T-helper 1 cell treated with Interleukin-12 subunit alpha and Interleukin-12 subunit beta and Interleukin-4 antibody, amounts not matched to agents 30 ng/mL and 1 ng/mL, for 36 hours (primary cell): ENCODE data around the gene ZNF562. TPM values are rescaled to one million over a fixed set of nuclear protein-coding genes. Genes with fewer than 3 reads are reported as not detected.

Source experiments
- intact Hi-C: fragments of 100-400 bp; cut with micrococcal nuclease; formaldehyde crosslinking; loops from one replicate; pipeline ENCODE4 v1.15.1; 2024
- total RNA-seq: library from RNA; stranded (reverse); gene quantifications from 2 replicates; pipeline ENCODE4 v1.2.3, GENCODE V29; 2022

ZNF562 gene
- total RNA-seq, 1 donor from 2014 or later = 12.0 TPM

DNA sequence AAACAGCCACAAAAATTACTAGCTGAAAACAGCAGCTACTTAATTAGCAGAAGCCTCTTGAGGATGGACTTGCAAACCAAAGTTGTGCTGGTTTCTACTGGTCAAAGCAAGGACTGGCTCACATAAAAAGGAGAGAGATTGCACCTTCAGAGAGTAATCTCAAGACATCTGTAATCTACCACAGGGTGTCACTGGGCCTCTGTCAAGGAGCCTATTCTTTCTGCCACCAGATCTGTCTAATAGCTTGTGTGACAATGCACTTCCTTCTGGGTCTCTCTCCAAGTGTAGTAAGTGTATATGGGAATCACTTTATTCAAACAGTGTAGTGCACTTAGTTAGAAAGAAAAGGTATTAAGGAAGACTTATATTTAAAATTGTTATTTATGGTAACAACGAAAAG, 29.4 kb downstream of the ZNF562 start:
- intact Hi-C loops = no loop called here

DNA sequence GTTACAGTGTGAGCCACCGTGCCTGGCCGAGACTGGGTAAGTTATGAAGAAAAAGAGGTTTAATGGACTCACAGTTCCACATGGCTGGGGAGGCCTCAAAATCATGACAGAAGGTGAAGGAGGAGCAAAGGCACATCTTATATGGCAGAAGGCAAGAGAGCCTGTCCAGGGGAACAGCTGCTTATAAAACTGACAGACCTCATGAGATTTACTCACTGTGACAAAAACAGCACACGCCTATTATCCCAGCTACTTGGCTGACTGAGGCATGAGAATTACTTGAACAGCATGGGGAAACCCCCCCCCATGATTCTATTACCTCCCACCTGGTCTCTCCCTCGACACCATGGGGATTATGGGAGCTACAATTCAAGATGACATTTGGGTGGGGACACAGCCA, 30.4 kb downstream of the ZNF562 start:
- intact Hi-C loops = no loop called here

DNA sequence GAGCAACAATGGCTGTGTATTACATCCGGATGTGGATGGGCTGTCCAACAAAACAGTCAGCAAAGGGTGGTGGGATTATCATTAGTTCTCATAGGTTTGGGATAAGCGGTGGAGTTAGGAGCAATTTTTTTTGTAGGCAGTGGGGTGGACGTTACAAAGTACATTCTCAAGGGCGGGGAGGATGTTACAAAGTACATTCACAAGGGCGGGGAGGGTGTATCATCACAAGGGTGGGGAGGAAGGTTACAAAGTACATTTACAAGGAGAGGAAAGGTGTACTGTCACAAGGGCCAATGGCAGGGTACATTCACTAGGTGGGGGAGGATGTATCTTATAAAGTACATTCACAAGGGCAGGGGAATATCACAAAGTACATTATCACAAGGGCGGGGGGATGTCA, 33.1 kb downstream of the ZNF562 start:
- intact Hi-C loops = no loop called here

DNA sequence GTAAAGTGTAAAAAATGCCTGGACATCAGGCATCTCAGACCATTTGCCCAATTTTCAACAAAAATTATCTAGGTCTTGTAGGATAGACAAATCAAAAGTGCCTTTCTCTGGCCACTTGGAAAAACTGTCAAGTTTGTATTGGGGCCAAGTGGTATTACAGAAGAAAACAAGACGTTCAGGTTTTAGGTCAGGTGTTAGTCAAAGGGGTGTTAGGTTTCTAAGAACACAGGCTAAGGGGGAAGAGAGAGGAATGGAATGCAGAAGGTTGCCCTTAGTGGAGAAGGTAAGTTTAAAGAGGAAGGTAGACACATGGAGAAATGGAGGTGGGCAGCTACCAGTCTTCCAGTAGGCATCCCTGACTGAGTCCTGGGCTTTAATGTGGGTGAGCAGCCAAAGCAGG, 33.9 kb downstream of the ZNF562 start:
- intact Hi-C loops = no loop called here

DNA sequence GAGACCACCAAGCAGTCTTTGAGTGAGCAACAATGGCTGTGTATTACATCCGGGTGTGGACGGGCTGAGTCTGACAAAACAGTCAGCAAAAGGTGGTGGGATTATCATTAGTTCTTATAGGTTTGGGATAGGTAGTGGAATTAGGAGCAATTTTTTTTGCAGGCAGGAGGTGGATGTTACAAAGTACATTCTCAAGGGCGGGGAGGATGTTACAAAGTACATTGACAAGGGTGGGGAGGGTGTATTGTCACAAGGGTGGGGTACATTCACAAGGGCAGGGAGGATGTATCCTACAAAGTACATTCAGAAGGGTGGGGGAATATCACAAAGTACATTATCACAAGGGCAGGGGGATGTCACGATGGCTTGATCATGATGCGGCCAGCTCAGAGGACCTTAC, 38.9 kb downstream of the ZNF562 start:
- intact Hi-C loops = no loop called here

DNA sequence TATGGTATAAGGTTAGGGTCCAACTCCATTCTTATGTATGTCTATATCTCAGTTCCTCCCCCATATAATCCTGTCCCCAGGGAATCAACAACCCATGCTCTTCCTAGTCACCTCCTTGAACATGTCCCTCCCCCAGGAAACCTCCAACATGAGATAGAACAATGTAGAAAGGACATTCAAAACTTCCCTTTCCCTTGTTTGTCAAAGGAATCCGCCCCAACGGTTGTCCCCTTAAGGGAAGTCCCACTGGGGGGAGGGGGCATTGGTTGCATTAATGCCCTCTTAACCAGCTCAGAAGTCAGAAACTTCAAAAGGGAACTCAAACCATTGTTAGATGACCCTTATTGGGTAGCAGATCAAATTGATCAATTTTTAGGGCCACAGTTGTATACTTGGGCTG, 47.0 kb downstream of the ZNF562 start:
- intact Hi-C loops = loop anchor here (2.0 kb wide), 1 partner anchor 399 kb away; no protein-coding TSS in a partner anchor

DNA sequence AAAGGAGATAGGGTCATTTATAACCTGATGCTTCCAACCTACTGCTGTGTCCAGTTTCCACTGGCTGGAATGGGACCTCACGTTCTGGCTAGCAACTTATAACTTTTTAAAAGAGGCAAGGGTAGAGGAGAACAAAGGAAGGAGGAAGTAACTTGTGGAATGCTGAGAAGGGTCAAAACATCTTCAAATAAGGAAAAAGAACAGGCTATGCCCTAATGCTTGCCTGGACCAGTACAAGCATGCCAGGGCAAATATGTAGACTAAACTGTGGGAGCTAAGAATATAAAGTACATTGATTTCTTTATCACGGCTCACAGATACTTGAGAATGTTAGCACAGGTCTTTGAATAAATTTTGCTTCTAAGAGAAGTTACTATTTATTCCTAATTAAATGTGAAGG, 52.4 kb downstream of the ZNF562 start:
- intact Hi-C loops = loop anchor here (5.0 kb wide), 1 partner anchor 310 kb away; no protein-coding TSS in a partner anchor

DNA sequence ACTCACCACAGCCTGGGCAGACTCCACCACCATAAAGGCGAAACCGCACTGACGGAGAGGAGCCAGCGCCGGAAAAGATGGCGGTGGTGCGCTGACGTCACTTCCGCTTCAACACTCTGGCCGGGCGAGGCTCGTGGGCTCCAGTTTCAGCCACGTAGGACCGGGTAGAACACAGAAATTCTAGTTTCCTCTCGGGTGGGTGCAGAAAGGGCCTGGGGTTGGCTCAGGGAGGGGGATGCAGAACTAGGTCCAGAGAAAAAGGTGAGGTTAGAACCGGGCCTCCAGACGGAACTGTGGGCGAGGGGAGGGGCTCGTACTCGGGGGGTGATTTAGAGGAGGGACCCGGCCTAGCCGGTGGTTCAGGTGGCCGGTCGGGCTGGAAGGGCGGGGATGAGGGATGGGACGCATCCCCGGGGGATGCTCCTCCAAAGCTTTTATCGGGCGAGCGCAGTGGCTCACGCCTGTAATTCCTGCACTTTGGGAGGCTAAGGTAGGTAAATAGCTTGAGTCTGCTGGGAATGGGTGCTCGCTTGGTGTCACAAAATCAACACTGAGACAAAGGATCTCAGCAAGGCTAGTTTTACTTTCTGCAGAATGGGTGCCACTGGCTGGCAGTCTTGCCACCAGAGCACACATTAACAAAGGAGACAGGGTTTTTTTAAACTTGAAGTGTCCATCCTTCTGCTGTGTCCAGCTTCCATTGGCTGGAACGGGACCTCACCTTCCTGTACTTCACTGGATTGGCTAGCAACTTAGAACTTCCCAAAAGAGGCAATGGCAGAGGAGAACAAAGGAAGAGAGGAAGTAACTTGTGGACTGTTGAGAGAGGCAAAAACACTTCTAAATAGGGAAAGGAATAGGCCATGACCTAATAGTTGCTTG, 53.5 kb downstream of the ZNF562 start, which contains the start of gene ZNF561:
Gene ZNF561 (minus strand): TSS at position 77 of the 882 bp plus-strand sequence. CDS start 1,776 bp downstream, outside the sequence.
- intact Hi-C loops = loop anchor here (1.0 to 5.0 kb wide), 12 partner anchors 37 to 481 kb away; partner anchors contain the start of genes FBXL12, PIN1, ZNF121 and ZNF266

DNA sequence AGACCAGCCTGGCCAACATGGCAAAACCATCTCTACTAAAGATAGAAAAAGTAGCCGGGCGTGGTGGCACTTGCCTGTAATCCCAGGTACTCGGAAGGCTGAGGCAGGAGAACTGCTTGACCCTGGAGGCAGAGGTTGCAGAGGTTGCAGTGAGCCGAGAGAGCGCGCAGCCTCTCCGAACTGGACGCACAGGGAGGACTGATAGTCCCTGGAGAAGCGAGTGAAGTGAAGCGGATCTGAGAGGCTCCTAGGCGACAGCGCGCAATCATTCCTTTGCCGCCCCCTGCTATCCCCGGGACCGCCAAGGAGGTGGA, 54.1 kb downstream of the ZNF562 start:
- intact Hi-C loops = loop anchor here (1.0 to 5.0 kb wide), 12 partner anchors 36 to 480 kb away; partner anchors contain the start of genes FBXL12, PIN1, ZNF121 and ZNF266

DNA sequence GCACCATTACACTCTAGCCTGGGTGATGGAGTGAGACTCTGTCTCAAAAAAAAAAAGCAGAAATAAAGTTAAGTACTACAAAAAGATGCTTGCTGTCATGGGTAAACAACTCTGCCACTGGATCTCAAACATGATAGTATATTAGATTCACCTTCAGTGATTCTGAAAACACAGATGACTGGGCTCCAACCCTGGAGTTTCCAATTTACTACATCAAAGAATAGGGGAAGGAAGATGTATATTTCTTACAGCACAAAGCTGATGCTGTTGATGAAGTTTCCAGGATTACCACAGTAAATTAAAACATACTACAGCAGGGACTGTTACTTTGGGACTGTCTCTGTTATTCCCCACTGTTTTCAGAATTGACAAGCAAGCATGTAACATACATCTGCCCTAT, 59.1 kb downstream of the ZNF562 start:
- intact Hi-C loops = no loop called here

DNA sequence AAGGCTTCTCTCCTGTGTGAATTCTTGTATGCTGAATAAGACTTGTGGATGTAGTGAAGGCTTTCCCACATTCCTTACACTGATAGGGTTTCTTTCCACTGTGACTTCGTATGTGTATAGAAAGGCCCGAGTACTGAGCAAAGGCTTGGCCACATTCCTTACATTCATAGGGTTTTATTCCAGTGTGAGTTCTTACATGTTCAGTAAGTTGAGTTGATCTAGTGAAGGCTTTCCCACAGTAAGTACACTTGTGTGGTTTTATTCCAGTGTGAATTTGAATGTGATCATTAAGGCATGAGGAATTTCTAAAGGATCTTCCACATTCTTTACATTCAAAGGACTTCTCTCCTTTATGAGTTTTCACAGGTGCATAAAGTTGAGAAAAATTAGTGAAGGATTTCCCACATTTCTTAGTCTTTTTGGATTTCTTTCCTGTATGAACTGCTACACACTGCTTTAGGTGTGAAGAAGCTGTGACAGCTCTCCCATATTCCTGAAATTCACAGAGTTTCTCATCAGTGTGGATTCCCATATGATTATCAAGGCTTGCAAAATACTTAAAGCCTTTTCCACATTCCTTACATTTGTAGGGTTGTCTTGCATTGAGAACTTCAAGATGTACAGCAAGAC, 64.3 kb downstream of the ZNF562 start:
- intact Hi-C loops = no loop called here

DNA sequence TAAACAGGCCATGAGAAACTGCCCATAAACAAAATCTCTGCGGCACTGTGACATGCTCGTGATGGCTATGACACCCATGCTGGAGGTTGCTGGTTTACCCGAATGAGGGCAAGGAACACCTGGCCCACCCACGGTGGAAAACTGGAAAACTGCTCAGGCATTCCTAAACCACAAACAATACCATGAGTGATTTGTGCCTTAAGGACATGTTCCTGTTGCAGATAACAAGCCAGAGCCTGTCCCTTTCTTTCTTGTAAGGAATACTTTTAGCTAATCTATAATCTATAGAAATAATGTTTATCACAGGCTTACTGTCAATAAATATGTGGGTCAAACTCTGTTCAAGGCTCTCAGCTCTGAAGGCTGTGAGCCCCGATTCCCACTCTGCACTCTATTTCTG, 66.0 kb downstream of the ZNF562 start:
- intact Hi-C loops = no loop called here

DNA sequence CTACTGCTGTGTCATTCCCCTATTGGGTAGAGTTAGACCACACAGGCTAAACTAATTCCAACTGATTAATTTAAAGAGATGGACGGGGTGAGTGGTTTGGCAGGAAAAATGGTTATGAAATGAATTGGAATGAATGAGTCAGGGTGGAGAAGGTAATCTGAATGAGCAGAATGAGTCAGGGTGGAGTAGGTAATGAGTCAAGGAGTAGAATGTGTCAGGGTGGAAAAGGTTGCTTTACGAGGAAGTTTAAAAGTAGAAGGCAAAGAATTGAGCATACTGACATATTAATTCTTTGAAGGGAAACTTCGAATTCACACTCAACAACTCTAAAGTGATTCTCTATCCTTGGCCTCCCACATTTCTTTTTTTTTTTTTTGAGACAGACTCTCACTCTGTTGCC, 77.9 kb downstream of the ZNF562 start:
- intact Hi-C loops = no loop called here

Other genes with a start within 250 kb of the ZNF562 start
- gene ZNF266, start 239.5 kb downstream of the ZNF562 start, total RNA-seq = 27.8 and 31.8 TPM in 2 replicates
- gene ZNF560, start 176.5 kb downstream of the ZNF562 start, total RNA-seq = not detected in 2 replicates
- gene ZNF426, start 136.5 kb downstream of the ZNF562 start, total RNA-seq = 11.3 and 12.8 TPM in 2 replicates
- 46.7 and 47.9 TPM in 2 replicates for gene ZNF121, start 90.6 kb downstream of the ZNF562 start, total RNA-seq
- 32.7 and 32.9 TPM in 2 replicates for gene ZNF561, start 53.9 kb downstream of the ZNF562 start, total RNA-seq
- gene ZNF846, start 93.6 kb upstream of the ZNF562 start, total RNA-seq = 3.7 and 4.8 TPM in 2 replicates
- gene FBXL12, start 144.0 kb upstream of the ZNF562 start, total RNA-seq = 16.2 and 19.0 TPM in 2 replicates
- gene UBL5, start 152.8 kb upstream of the ZNF562 start, total RNA-seq = 381 and 389 TPM in 2 replicates
- gene PIN1, start 160.2 kb upstream of the ZNF562 start, total RNA-seq = 98.0 and 102 TPM in 2 replicates